PC-9 (cell line): ENCODE results near the gene MAPKAP1. TPM values are rescaled to one million over a fixed set of nuclear protein-coding genes. Genes with fewer than 3 reads are reported as not detected.
A peak's percentile ranks its signal among the peaks of the same experiment; 100 is the strongest.

ENCODE experiments used
- BruUV-seq: library from RNA; stranded (reverse); fragments of 400-500 nt; replicated peaks from 2 replicates; lab custom pipeline; 2021; lab: Mats Ljungman, UMichigan
- CTCF ChIA-PET: fragments of 300-600 bp; sonication (Branson Sonifier 250); formaldehyde crosslinking; loops from one replicate; lab custom pipeline; 2022; ENCODE audit warnings: antibody characterized with exemption; lab: Charles Lee
- POLR2A ChIA-PET: fragments of 300-600 bp; sonication (Branson Sonifier 250); formaldehyde crosslinking; loops from one replicate; lab custom pipeline; 2022; ENCODE audit warnings: antibody characterized with exemption; ENCODE audit not compliant: unreplicated experiment; lab: Charles Lee
- DNase-seq, 2 experiments: peaks; one replicate each; pipeline versions ENCODE4 v3.0.0 to v3.0.0-alpha.2; 2015 to 2022; ENCODE audit warnings: mixed read lengths in 1 of 2
- H2AFZ ChIP-seq: fragments of 200-600 bp; sonication (generic); 2 replicates; pipeline ENCODE4 v1.8.1; 2017; ENCODE audit warnings: antibody characterized with exemption
- H3F3A ChIP-seq: fragments of 200-600 bp; sonication (generic); 2 replicates; pipeline ENCODE4 v1.8.1; 2017; ENCODE audit warnings: antibody characterized with exemption, mild to moderate bottlenecking, low read depth; ENCODE audit not compliant: insufficient read depth
- H3K27ac ChIP-seq: fragments of 200-600 bp; sonication (generic); 2 replicates; pipeline ENCODE4 v1.6.1; 2016; ENCODE audit warnings: mixed run types
- H3K27me3 ChIP-seq: fragments of 200-600 bp; sonication (generic); 2 replicates; pipeline ENCODE4 v1.6.1; 2016; ENCODE audit warnings: low read depth, mixed run types; ENCODE audit not compliant: insufficient read depth
- H3K36me3 ChIP-seq: fragments of 200-600 bp; sonication (generic); 2 replicates; pipeline ENCODE4 v1.6.1; 2016; ENCODE audit warnings: low read depth, mixed run types
- H3K4me1 ChIP-seq: fragments of 200-600 bp; sonication (generic); replicated peaks from 2 replicates; pipeline ENCODE4 v1.6.1; 2016; ENCODE audit warnings: mixed run types; ENCODE audit not compliant: insufficient read depth
- H3K4me2 ChIP-seq: fragments of 200-600 bp; sonication (generic); 2 replicates; pipeline ENCODE4 v1.6.1; 2017; ENCODE audit warnings: mixed run types
- H3K4me3 ChIP-seq: fragments of 200-600 bp; sonication (generic); 2 replicates; pipeline ENCODE4 v1.6.1; 2016; ENCODE audit warnings: mixed run types
- H3K79me2 ChIP-seq: fragments of 200-600 bp; sonication (generic); 2 replicates; pipeline ENCODE4 v1.6.1; 2017; ENCODE audit warnings: low read depth, mixed run types
- H3K9me2 ChIP-seq: fragments of 200-600 bp; sonication (generic); 2 replicates; pipeline ENCODE4 v1.8.1; 2017; ENCODE audit warnings: mild to moderate bottlenecking; ENCODE audit not compliant: insufficient read depth
- H3K9me3 ChIP-seq: fragments of 200-600 bp; sonication (generic); 2 replicates; pipeline ENCODE4 v1.8.1; 2016; ENCODE audit warnings: low read depth; ENCODE audit not compliant: insufficient read depth
- H4K20me1 ChIP-seq: fragments of 200-600 bp; sonication (generic); 2 replicates; pipeline ENCODE4 v1.8.1; 2017; ENCODE audit not compliant: insufficient read depth
- EZH2 ChIP-seq: fragments of 200-600 bp; sonication (generic); IDR thresholded peaks from 2 replicates; pipeline ENCODE4 v1.8.0; 2017; ENCODE audit warnings: antibody characterized with exemption, low read depth
- intact Hi-C: fragments of 100-400 bp; cut with micrococcal nuclease; formaldehyde crosslinking; loops from one replicate; pipeline ENCODE4 v1.10.0; 2022; ENCODE audit not compliant: unreplicated experiment
- total RNA-seq: library from RNA; stranded (reverse); gene quantifications from 2 replicates; pipeline ENCODE4 v1.2.3, GENCODE V29; 2021
- TF ChIP-seq, protein P1 (sequence below): fragments of 200-600 bp; sonication (generic); conservative IDR thresholded peaks from 2 replicates; pipeline ENCODE4 v1.6.1; 2017; ENCODE audit warnings: mixed run types, antibody characterized with exemption, mild to moderate bottlenecking, moderate library complexity

Gene MAPKAP1
- total RNA-seq, 1 experiment from 2014 or later = 115 TPM

DNA sequence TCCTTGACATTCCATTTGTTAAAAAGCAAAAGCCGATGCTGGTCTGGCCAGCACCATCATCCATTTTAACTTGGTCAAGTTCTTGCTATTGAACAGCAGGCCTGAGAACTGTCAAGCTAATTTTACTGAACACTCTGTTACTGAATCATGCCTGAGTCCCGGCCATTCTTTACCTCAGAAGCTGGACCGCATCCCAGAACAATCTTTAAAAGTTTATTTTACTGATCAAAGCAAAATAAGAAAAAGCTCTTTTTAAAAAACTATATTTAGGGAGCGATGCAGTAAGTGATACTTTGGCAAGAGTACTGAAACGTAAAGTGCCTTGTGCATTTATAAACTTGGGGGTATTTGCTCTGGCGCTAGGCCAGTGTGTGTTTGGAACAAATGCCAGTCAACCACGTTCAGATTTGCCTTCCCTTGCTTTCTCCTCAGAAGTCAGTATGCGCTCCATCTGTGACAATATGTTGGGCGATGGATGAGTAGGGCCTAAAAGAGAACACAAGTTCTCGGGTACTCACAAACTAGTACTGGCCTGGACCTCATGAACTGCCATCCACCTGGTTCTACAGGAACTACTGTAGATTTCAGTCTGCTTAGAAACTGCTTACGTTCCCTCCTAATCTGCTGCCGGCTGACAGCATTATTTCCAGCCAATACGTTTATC is 161.9 kb downstream of the MAPKAP1 start:
- BruUV-seq = no TSS peak
- H3K27me3 ChIP-seq = no peaks in the 10 kb centered on the region
- peaks cover 16% of the 10 kb centered on the region for H3K4me1 ChIP-seq

DNA sequence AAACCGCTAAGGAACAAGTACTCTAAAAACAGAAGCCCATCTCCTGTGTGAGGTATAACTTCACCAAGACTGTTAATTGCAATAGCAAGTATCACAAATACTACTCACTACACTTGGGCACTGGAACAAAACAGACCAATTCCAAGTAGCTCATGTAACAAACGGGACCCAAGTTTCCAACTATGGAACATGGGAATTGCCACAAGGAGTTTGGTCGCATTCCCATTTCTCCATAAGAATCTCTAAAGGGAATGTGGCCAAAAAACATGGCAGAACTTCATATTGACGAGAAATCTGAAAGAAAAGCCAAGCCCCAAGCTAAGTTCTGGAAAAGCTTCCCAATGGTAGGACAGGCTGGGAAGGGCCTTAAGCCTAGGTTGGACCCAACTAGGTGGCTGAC is 162.5 kb downstream of the MAPKAP1 start:
- intact Hi-C loops = no loop called here
- Histone ChIP-seq H3K9me2 (no peaks in the 10 kb centered on the region), H3K27me3 (no peaks in the 10 kb centered on the region), H3K79me2 (peaks cover 5% of the 10 kb centered on the region; the same call in 1 of the 2 replicates), H3K4me3 (no peak overlapping the region), H3K36me3 (peaks cover 16% of the 10 kb centered on the region; the same call in 1 of the 2 replicates), H3K27ac (no peak overlapping the region), H4K20me1 (no peaks in the 10 kb centered on the region), H3F3A (peaks cover 12% of the 10 kb centered on the region), H2AFZ (no peak overlapping the region), H3K4me2 (no peak overlapping the region), H3K9me3 (no peaks in the 10 kb centered on the region), H3K4me1 (peaks cover 23% of the 10 kb centered on the region)
- CTCF ChIA-PET = no interaction called here
- no peak for DNase-seq
- TF ChIP-seq, protein P1, sequence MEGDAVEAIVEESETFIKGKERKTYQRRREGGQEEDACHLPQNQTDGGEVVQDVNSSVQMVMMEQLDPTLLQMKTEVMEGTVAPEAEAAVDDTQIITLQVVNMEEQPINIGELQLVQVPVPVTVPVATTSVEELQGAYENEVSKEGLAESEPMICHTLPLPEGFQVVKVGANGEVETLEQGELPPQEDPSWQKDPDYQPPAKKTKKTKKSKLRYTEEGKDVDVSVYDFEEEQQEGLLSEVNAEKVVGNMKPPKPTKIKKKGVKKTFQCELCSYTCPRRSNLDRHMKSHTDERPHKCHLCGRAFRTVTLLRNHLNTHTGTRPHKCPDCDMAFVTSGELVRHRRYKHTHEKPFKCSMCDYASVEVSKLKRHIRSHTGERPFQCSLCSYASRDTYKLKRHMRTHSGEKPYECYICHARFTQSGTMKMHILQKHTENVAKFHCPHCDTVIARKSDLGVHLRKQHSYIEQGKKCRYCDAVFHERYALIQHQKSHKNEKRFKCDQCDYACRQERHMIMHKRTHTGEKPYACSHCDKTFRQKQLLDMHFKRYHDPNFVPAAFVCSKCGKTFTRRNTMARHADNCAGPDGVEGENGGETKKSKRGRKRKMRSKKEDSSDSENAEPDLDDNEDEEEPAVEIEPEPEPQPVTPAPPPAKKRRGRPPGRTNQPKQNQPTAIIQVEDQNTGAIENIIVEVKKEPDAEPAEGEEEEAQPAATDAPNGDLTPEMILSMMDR = no peak
- no peak for TF ChIP-seq EZH2
- BruUV-seq = no TSS peak
- POLR2A ChIA-PET = no interaction called here

More for the DNA sequence above, 161.9 kb downstream of the MAPKAP1 start:
- Histone ChIP-seq H3K9me2 (no peaks in the 10 kb centered on the region), H3K79me2 (no peaks in the 10 kb centered on the region), H3K4me3 (no peak overlapping the region), H3K4me2 (no peak overlapping the region), H3K9me3 (no peaks in the 10 kb centered on the region), H3F3A (peaks cover 12% of the 10 kb centered on the region), H3K27ac (no peak overlapping the region), H3K36me3 (peaks cover 16% of the 10 kb centered on the region; the same call in 1 of the 2 replicates), H4K20me1 (no peaks in the 10 kb centered on the region), H2AFZ (no peak overlapping the region)
- DNase-seq = no peak
- POLR2A ChIA-PET = no interaction called here
- intact Hi-C loops = no loop called here
- TF ChIP-seq EZH2 = no peak
- TF ChIP-seq, protein P1 = no peak
- CTCF ChIA-PET = no interaction called here

DNA sequence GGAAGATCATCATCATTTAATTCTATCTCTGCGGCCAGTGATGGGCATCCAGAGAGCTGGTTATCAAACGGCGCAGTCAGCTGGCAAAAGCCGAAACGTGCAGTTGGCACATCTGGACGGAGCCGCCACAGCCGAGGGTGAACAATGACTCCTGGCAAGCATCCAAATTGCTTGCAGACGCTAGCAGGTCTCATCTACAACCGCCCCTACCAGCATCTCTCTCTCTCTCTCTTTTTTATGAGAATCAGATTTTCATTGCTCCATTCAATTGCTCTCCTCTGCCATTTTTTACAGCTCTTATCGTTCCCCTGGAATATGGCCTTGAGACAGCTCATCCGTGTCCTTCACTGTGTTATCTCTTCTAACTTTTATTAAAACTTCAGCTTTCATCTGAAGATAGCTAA is 165.2 kb downstream of the MAPKAP1 start:
- H2AFZ ChIP-seq = no peak overlapping the region
- H3K4me2 ChIP-seq = no peak overlapping the region
- H3F3A ChIP-seq = peaks cover 34% of the 10 kb centered on the region
- H4K20me1 ChIP-seq = no peaks in the 10 kb centered on the region
- ChIA-PET CTCF (interaction anchor here (0.7 kb wide), 1 partner anchor 112 kb away, joined by 3 read pairs; no protein-coding TSS in a partner anchor), POLR2A (interaction anchor here (0.5 to 0.6 kb wide), 2 partner anchors 287 to 346 kb away, joined by 3 to 6 read pairs; no protein-coding TSS in a partner anchor)
- intact Hi-C loops = no loop called here
- H3K36me3 ChIP-seq = peaks cover 16% of the 10 kb centered on the region; the same call in 1 of the 2 replicates
- TF ChIP-seq, protein P1 = no peak
- TF ChIP-seq EZH2 = no peak
- peak overlapping the region; percentile 27; the same call in 1 of the 2 replicates for H3K27ac ChIP-seq
- no peaks in the 10 kb centered on the region for H3K27me3 ChIP-seq
- no peaks in the 10 kb centered on the region for H3K9me3 ChIP-seq
- no peak for DNase-seq
- BruUV-seq = no TSS peak
- no peak overlapping the region for H3K4me3 ChIP-seq
- no peaks in the 10 kb centered on the region for H3K9me2 ChIP-seq
- peaks cover 12% of the 10 kb centered on the region; the same call in 1 of the 2 replicates for H3K79me2 ChIP-seq
- peaks cover 48% of the 10 kb centered on the region for H3K4me1 ChIP-seq
